Heart left ventricle (tissue), 13 donors: ENCODE data around the gene NXN.

ENCODE experiments used
- CTCF ChIP-seq, 12 donors: fragments of 200-600 bp; sonication (generic) in 4 of 12; IDR thresholded peaks; one replicate each; pipeline versions ENCODE4 v1.5.0 to v1.8.0; 2018 to 2022; ENCODE audit warnings: antibody characterized with exemption in 12 of 12, mild to moderate bottlenecking in 5 of 12
- POLR2A ChIP-seq, 2 donors: fragments of 450-650 bp; IDR thresholded peaks; one replicate each; pipeline ENCODE4 v1.6.1; 2017; ENCODE audit warnings: antibody characterized with exemption in 2 of 2, mild to moderate bottlenecking in 2 of 2, moderate library complexity in 2 of 2
- donor health status: ischemic (EF 13 %, LVEDD 7.1; RV severe dilation, severe dysfunction).
- donor health status: DM: no; HTN: yes; CAD: no.
- donor health status: DM: no; HTN: no; CAD: no.
- donor health status: ischemic (EF 25% LVEDD 6.9; RV normal size, moderate dysfunction).
- donor health status: ischemic (EF 25% LVEDD 5.7; RV mildly dilated, moderate dysfunction).
- donor health status: ischemic (EF 35%, LVEDD 5.7; RV mildly dilated, moderate dysfunction).
- donor health status: nonischemic (EF 11% LVEDD 7.7; RV severe dilation, severe dysfunction).
- donor health status: DM: yes; HTN: yes; CAD: no.
- donor health status: PGD.
- donor health status: ischemic (EF 29% LVEDD 5.4; RV normal size, mild dysfunction).
- donor health status: nonischemic (EF 23%, LVEDD 6.1; RV moderate dilation, normal function).

- TF ChIP-seq POLR2A (IDR thresholded peaks at IDR 0.05) (no peak), CTCF (IDR thresholded peaks at IDR 0.05) (no peak)
Measured at GRCh38 chr17:751269-752001, 228.1 kb downstream of the NXN start.
